Melanocyte of skin (primary cell): ENCODE measurements around the gene PLD5. TPM values are rescaled to one million over a fixed set of nuclear protein-coding genes. Genes with fewer than 3 reads are reported as not detected.

ENCODE experiments used
- small RNA-seq, 2 donors: library from RNA; depleted of rRNA; stranded (forward); fragments of <200 nt; gene quantifications; one replicate each; pipeline ENCODE3, GENCODE V24; 2012
- total RNA-seq, 2 donors: library from RNA; depleted of rRNA; stranded (reverse); fragments of >200 nt; gene quantifications; 2 replicates each; pipeline ENCODE4 v1.2.3, GENCODE V29; 2012

PLD5 gene
- total RNA-seq: not detected

GRCh38 chr1:242524571-242525359, at the start of gene PLD5:
Gene PLD5 (minus strand): TSS chr1:242524697.

Small RNA genes lying within 50 kb of the gene (small RNA-seq; reads per million reads assigned to genes)
- 0 reads per million in 2 donors for gene AL360271.2
- gene RN7SKP12: 0 reads per million in 2 donors
